Hematopoietic multipotent progenitor cell treated with erythropoietin and hydrocortisone succinate and interleukin-3 and kit ligand, for 15 days (in vitro differentiated cells): ENCODE data around the gene DALRD3.
A peak's percentile ranks its signal among the peaks of the same experiment; 100 is the strongest.
"Not testable (repeated sequence)": the region's sequence is repeated elsewhere in the genome, so short reads cannot be mapped to it uniquely, and the experiment has no call there.

Experiments used
- DNase-seq: peaks from one replicate; pipeline ENCODE4 v3.0.0-alpha.2; 2015; ENCODE audit warnings: low spot score

The DALRD3 gene

GRCh38 chr3:49021813-49022687, 3.7 kb upstream of the DALRD3 start, which contains the start of gene NDUFAF3:
Gene NDUFAF3 (plus strand): TSS chr3:49022121. CDS start chr3:49022145, 24 bp downstream.
- peak; percentile 91 for DNase-seq

GRCh38 chr3:49021213-49021812, 2.9 kb upstream of the DALRD3 start:
- peak; percentile 100 for DNase-seq

GRCh38 chr3:49020330-49021212, 2.2 kb upstream of the DALRD3 start:
- DNase-seq = no peak

GRCh38 chr3:49019941-49020329, 1.6 kb upstream of the DALRD3 start:
- DNase-seq = no peak

- no peak for DNase-seq
Observed at GRCh38 chr3:49018707-49019006, 277 bp upstream of the DALRD3 start.

GRCh38 chr3:49017229-49017970, 980 bp downstream of the DALRD3 start:
- no peak for DNase-seq

GRCh38 chr3:49016414-49017228, 1.8 kb downstream of the DALRD3 start:
- DNase-seq = no peak

GRCh38 chr3:49015765-49016164, 2.6 kb downstream of the DALRD3 start:
- DNase-seq = no peak

GRCh38 chr3:49015072-49015471, 3.3 kb downstream of the DALRD3 start:
- no peak for DNase-seq

- DNase-seq = peak; percentile 58
Observed at GRCh38 chr3:49013738-49014660, 4.4 kb downstream of the DALRD3 start.

- DNase-seq = no peak
Observed at GRCh38 chr3:49013113-49013737, 5.2 kb downstream of the DALRD3 start.

GRCh38 chr3:49012441-49013017, 5.9 kb downstream of the DALRD3 start:
- no peak for DNase-seq

GRCh38 chr3:49009396-49009795, 9.0 kb downstream of the DALRD3 start:
- DNase-seq = no peak

- DNase-seq = not testable (repeated sequence)
Observed at GRCh38 chr3:49008627-49009026, 9.8 kb downstream of the DALRD3 start.

GRCh38 chr3:49007771-49008528, 10.4 kb downstream of the DALRD3 start:
- DNase-seq = peak; percentile 89

- DNase-seq = peak; percentile 94
Observed at GRCh38 chr3:49007068-49007770, 11.2 kb downstream of the DALRD3 start, which contains the start of gene WDR6. Gene WDR6 (plus strand): TSS chr3:49007391. CDS start chr3:49007432, 41 bp downstream.

GRCh38 chr3:49006408-49007067, 11.8 kb downstream of the DALRD3 start:
- DNase-seq = peak; percentile 49
